GM23248 (cell line): Measurements from ENCODE around the gene EHBP1. TPM values are rescaled to one million over a fixed set of nuclear protein-coding genes. Genes with fewer than 3 reads are reported as not detected.
"Not testable (repeated sequence)": the region's sequence is repeated elsewhere in the genome, so short reads cannot be mapped to it uniquely, and the experiment has no call there.

Experiments
- DNase-seq: peaks from one replicate; pipeline ENCODE4 v3.0.0-alpha.2; 2015
- H2AFZ ChIP-seq: fragments of 200-600 bp; sonication (generic); 2 replicates; pipeline ENCODE4 v1.6.1; 2016; ENCODE audit warnings: antibody characterized with exemption
- H3F3A ChIP-seq: fragments of 200-600 bp; sonication (generic); 2 replicates; pipeline ENCODE4 v1.6.1; 2016; ENCODE audit warnings: mild to moderate bottlenecking, antibody characterized with exemption, mixed run types; ENCODE audit not compliant: insufficient read depth
- H3K27ac ChIP-seq: fragments of 200-600 bp; sonication (generic); 2 replicates; pipeline ENCODE4 v1.5.1; 2016; ENCODE audit warnings: mild to moderate bottlenecking
- H3K27me3 ChIP-seq: fragments of 200-600 bp; sonication (generic); replicated peaks from 2 replicates; pipeline ENCODE4 v1.6.1; 2016; ENCODE audit warnings: mild to moderate bottlenecking; ENCODE audit not compliant: insufficient read depth
- H3K36me3 ChIP-seq: fragments of 200-600 bp; sonication (generic); 2 replicates; pipeline ENCODE4 v1.6.1; 2016; ENCODE audit warnings: low read depth, mild to moderate bottlenecking
- H3K4me1 ChIP-seq: fragments of 200-600 bp; sonication (generic); 2 replicates; pipeline ENCODE4 v1.6.1; 2016; ENCODE audit warnings: mild to moderate bottlenecking; ENCODE audit not compliant: insufficient read depth
- H3K4me2 ChIP-seq: fragments of 200-600 bp; sonication (generic); one replicate; pipeline ENCODE4 v1.6.1; 2016; ENCODE audit warnings: mild to moderate bottlenecking; ENCODE audit not compliant: unreplicated experiment
- H3K4me3 ChIP-seq: fragments of 200-600 bp; sonication (generic); 2 replicates; pipeline ENCODE4 v1.5.1; 2016; ENCODE audit warnings: mild to moderate bottlenecking
- H3K79me2 ChIP-seq: fragments of 200-600 bp; sonication (generic); 2 replicates; pipeline ENCODE4 v1.6.1; 2016; ENCODE audit warnings: mild to moderate bottlenecking; ENCODE audit not compliant: insufficient read depth
- H3K9ac ChIP-seq: fragments of 200-600 bp; sonication (generic); 2 replicates; pipeline ENCODE4 v1.6.1; 2016; ENCODE audit warnings: mild to moderate bottlenecking
- H3K9me2 ChIP-seq: fragments of 200-600 bp; sonication (generic); 2 replicates; pipeline ENCODE4 v1.6.1; 2016; ENCODE audit warnings: mixed run types, mild to moderate bottlenecking, moderate library complexity; ENCODE audit not compliant: insufficient read depth
- H3K9me3 ChIP-seq: fragments of 200-600 bp; sonication (generic); one replicate; pipeline ENCODE4 v1.6.1; 2017; ENCODE audit warnings: low read depth
- H4K20me1 ChIP-seq: fragments of 200-600 bp; sonication (generic); 2 replicates; pipeline ENCODE4 v1.6.0; 2016; ENCODE audit not compliant: insufficient read depth
- EZH2 ChIP-seq: fragments of 200-600 bp; sonication (generic); IDR thresholded peaks from 2 replicates; pipeline ENCODE4 v1.6.1; 2018; ENCODE audit warnings: antibody characterized with exemption, mild to moderate bottlenecking; ENCODE audit not compliant: insufficient read depth, poor library complexity, severe bottlenecking
- EZH2phosphoT487 ChIP-seq: fragments of 200-600 bp; sonication (generic); IDR thresholded peaks from 2 replicates; pipeline ENCODE4 v1.6.1; 2018; ENCODE audit warnings: antibody characterized with exemption, moderate library complexity, mild to moderate bottlenecking, low read depth; ENCODE audit not compliant: insufficient read depth
- WGBS, 2 experiments: methylation state at CpG; one replicate each; pipeline ENCODE4 v1.1.6; 2015 to 2017; ENCODE audit warnings: low lambda C conversion rate in 2 of 2, low coverage in 1 of 2; ENCODE audit errors: missing lambda C conversion rate in 2 of 2; 5-methylcytosine and 5-hydroxymethylcytosine counted together
- in situ Hi-C: fragments of 300-500 bp; cut with MboI; formaldehyde crosslinking; loops from 2 replicates; pipeline ENCODE4 v1.15.0; 2020
- polyA plus RNA-seq: library from polyadenylated mRNA; unstranded; fragments of >200 nt; fragmentation: Nextera tagmentation; extraction: Ambion mirVana; gene quantifications from 2 replicates; pipeline ENCODE4 v1.2.1, GENCODE V29; 2016
- total RNA-seq: library from RNA; depleted of rRNA; stranded (reverse); fragments of >200 nt; shearing (Covaris generic); gene quantifications from 2 replicates; pipeline ENCODE4 v1.2.3, GENCODE V29; 2014

The EHBP1 gene
- total and polyA plus RNA-seq, 2 experiments from 2014 or later, result 41.3 to 56.8 TPM

GRCh38 chr2:62705859-62706720, 577 bp downstream of the EHBP1 start:
- TF ChIP-seq EZH2phosphoT487 (no peak), EZH2 (no peak)
- Histone ChIP-seq H3K79me2 (peaks cover 54% of the 10 kb centered on the region), H3K9me3 (no peaks in the 10 kb centered on the region), H2AFZ (peak overlapping the region; percentile 54), H3K27me3 (no peaks in the 10 kb centered on the region), H4K20me1 (no peaks in the 10 kb centered on the region), H3K4me2 (peak overlapping the region; percentile 96), H3K36me3 (peaks cover 35% of the 10 kb centered on the region), H3K4me3 (peak overlapping the region; percentile 95), H3K27ac (peak overlapping the region; percentile 58), H3F3A (peaks cover 14% of the 10 kb centered on the region; the same call in 1 of the 2 replicates), H3K9ac (peak overlapping the region; percentile 81), H3K9me2 (no peaks in the 10 kb centered on the region), H3K4me1 (peaks cover 24% of the 10 kb centered on the region)
- DNase-seq, result peak; percentile 78
- WGBS, 2 experiments, result 1 to 2% methylated on average over 19 to 50 of the region's 57 CpGs
- in situ Hi-C loops, result no loop called here

DNA sequence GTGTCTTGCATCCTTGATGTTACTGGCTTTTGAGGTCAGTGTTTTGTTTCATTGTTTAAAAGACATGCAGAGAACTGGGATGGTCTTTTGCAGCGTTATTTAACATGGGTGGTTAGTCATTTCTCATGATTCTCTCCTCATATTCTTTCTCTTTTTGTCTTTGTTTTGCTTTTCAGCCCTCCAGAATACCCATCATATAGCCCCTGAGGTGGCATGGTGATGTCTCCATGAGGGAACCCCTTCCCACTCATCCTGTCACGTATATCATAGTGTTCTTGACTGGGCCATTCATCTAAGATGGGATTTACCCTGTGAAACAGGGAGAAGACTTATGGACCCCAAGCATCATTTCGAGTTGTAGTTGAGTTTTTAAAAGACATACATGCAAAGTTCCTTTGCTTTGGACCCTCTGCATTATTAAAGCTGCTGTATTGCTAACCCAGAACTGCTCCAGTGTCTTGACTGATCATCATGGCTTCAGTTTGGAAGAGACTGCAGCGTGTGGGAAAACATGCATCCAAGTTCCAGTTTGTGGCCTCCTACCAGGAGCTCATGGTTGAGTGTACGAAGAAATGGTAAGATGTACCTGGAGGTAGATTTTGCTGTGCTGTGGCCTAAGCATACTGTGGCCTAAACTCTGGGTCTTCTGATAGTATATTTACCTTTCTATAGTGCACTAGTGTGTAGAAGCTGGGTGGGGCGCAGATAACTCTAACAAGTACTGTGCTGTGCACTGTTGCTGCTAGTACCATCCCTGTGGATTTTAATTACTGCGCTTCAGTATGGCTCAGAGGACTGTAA, 1.4 kb downstream of the EHBP1 start:
- peaks cover 14% of the 10 kb centered on the region; the same call in 1 of the 2 replicates for H3F3A ChIP-seq
- peak overlapping the region; percentile 95 for H3K4me3 ChIP-seq
- no peaks in the 10 kb centered on the region for H3K9me3 ChIP-seq
- 34 to 36% methylated on average over 7 of the region's 7 CpGs for WGBS, 2 experiments
- 0 out of 2 replicates have a peak, but pooled peaks cover 3% of the 10 kb centered on the region for H4K20me1 ChIP-seq
- peak overlapping the region; percentile 81 for H3K9ac ChIP-seq
- in situ Hi-C loops, result no loop called here
- peaks cover 24% of the 10 kb centered on the region for H3K4me1 ChIP-seq
- peak overlapping the region; percentile 96 for H3K4me2 ChIP-seq
- DNase-seq, result peak; percentile 25
- H2AFZ ChIP-seq, result peak overlapping the region; percentile 54
- H3K79me2 ChIP-seq, result peaks cover 62% of the 10 kb centered on the region
- H3K27me3 ChIP-seq, result no peaks in the 10 kb centered on the region
- H3K36me3 ChIP-seq, result peaks cover 44% of the 10 kb centered on the region
- H3K9me2 ChIP-seq, result no peaks in the 10 kb centered on the region
- peak overlapping the region; percentile 58 for H3K27ac ChIP-seq
- TF ChIP-seq EZH2 (no peak), EZH2phosphoT487 (no peak)

DNA sequence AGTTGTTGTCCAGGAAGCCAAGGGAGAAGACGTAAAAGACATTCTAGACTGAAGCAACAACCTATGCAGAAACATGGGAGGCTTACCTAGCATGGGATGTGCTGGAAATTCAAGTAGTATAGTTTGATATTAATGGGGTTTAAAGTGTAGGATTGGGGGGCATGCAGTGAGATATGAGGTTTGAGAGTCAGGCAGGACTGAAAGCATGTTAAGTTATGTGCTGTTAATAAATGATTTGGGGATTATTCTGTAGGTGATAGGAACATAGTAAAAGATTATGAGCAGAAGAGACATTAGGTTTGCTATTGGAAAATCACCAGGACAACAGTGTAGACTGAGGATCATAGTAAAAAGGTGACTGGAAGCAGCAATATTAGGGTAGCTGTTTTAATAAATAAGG, 3.2 kb downstream of the EHBP1 start:
- Histone ChIP-seq H3K9ac (no peak overlapping the region), H3K9me3 (no peaks in the 10 kb centered on the region), H3K4me3 (peak overlapping the region; percentile 95), H3K79me2 (peaks cover 80% of the 10 kb centered on the region), H3K9me2 (no peaks in the 10 kb centered on the region), H3K4me1 (peaks cover 24% of the 10 kb centered on the region), H3K4me2 (peak overlapping the region; percentile 96), H3K27ac (no peak overlapping the region), H3K27me3 (no peaks in the 10 kb centered on the region), H4K20me1 (0 out of 2 replicates have a peak, but pooled peaks cover 3% of the 10 kb centered on the region), H3F3A (peaks cover 20% of the 10 kb centered on the region), H3K36me3 (peaks cover 50% of the 10 kb centered on the region), H2AFZ (no peak overlapping the region)
- WGBS, 2 experiments, result 96 to 98% methylated on average over 1 of the region's 1 CpG
- no peak for TF ChIP-seq EZH2phosphoT487
- no peak for TF ChIP-seq EZH2
- no peak for DNase-seq
- in situ Hi-C loops, result no loop called here

DNA sequence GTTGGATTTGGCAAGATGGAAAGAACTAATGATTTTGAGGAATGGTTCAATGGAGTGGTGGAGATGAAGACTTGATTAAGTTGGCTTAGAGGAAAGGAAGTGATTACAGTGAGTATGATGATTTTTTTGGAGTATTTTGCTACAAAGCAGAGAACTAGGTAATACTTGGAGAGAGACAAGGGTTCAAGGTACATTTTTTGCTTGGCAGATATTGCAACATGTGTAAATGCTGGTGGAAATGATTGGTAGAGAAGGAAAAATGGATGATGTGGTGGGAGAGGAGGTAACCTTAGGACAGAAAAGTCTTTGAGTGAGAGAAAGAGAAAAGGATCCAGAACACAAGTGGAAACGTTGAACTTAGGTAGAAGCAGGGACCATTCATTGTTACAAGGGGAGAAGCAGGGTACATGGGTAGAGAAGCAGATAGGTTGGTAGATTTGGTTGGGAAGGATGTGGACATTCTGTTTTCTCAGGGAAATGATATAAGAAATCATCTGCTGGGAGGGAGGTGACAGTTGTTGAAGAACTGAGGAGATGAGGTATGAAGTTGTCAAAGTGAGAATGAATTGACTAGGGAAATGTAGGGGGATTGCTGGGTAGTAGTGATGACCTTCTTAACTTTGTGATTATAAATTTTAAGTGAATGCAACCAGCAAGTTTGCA, 6.5 kb downstream of the EHBP1 start:
- H3F3A ChIP-seq, result peaks cover 6% of the 10 kb centered on the region; the same call in 1 of the 2 replicates
- no peak overlapping the region for H3K4me3 ChIP-seq
- 0 out of 2 replicates have a peak, but pooled peaks cover 3% of the 10 kb centered on the region for H4K20me1 ChIP-seq
- peaks cover 15% of the 10 kb centered on the region for H3K4me1 ChIP-seq
- H3K9me2 ChIP-seq, result no peaks in the 10 kb centered on the region
- peaks cover 62% of the 10 kb centered on the region for H3K36me3 ChIP-seq
- H3K27me3 ChIP-seq, result no peaks in the 10 kb centered on the region
- DNase-seq, result no peak
- peaks cover 100% of the 10 kb centered on the region for H3K79me2 ChIP-seq
- no peak overlapping the region for H3K27ac ChIP-seq
- WGBS, 2 experiments, result 50 to 57% methylated on average over 1 of the region's 1 CpG
- no peaks in the 10 kb centered on the region for H3K9me3 ChIP-seq
- no peak overlapping the region for H2AFZ ChIP-seq
- TF ChIP-seq EZH2phosphoT487 (no peak), EZH2 (no peak)
- H3K4me2 ChIP-seq, result no peak overlapping the region
- in situ Hi-C loops, result no loop called here
- no peak overlapping the region for H3K9ac ChIP-seq

DNA sequence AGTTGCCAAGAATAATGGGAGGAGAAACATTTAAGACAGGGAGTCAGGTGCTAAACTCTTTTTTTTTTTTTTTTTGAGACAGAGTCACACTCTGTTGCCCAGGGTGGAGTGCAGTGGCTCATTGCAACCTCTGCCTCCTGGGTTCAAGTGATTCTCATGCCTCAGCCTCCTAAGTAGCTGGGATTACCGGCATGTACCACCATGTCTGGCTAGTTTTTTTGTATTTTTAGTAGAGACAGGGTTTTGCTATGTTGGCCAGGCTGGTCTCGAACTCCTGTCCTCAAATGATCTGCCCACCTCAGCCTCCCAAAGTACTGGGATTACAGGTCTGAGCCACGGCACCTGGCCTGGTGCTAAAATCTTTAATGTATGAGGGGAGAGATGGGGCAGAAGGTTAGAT, 7.7 kb downstream of the EHBP1 start:
- Histone ChIP-seq H3K36me3 (peaks cover 59% of the 10 kb centered on the region), H3K79me2 (peaks cover 100% of the 10 kb centered on the region), H3K4me2 (peak overlapping the region; percentile 30), H3K4me1 (peaks cover 14% of the 10 kb centered on the region)
- H4K20me1 ChIP-seq, DNase-seq, H3K9ac ChIP-seq, H3K27ac ChIP-seq, H2AFZ ChIP-seq, H3F3A ChIP-seq, H3K9me3 ChIP-seq, H3K27me3 ChIP-seq, H3K4me3 ChIP-seq, in situ Hi-C loops, H3K9me2 ChIP-seq: not testable (repeated sequence)
- WGBS, 2 experiments, result 97 to 100% methylated on average over 3 of the region's 3 CpGs
